HG03280 (cell line): ENCODE measurements around the gene THADA.

Experiments
- ATAC-seq: cut with Tn5 transposase; IDR thresholded peaks from one replicate; pipeline ENCODE4 v1.9.1; 2021; ENCODE audit warnings: mild to moderate bottlenecking, moderate library complexity; ENCODE audit not compliant: unreplicated experiment

The THADA gene

GRCh38 chr2:43329637-43330036 is 266.2 kb downstream of the THADA start:
- ATAC-seq, result no peak

DNA sequence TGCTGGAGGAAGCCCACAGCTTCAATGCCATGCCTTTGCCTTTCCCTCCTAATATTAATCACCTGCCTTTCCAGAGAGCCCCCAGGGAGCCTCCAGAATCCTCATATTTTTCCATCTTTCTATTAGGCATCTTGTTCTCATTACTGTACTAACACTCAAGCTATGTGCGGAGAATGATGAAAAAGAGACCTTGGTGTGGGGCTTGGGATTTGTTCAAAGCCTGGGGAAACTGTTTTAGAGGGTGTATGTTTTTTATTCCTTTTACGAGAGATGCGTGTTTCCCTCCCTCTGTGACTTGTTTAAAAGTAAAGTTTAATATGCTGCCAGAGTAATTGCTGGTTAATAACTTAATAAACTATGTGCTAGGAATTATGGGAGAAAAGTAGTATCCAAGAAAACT is 267.0 kb downstream of the THADA start:
- ATAC-seq, result no peak

GRCh38 chr2:43328133-43328532 is 267.7 kb downstream of the THADA start:
- ATAC-seq, result no peak

GRCh38 chr2:43327119-43327518 is 268.7 kb downstream of the THADA start:
- no peak for ATAC-seq

- no peak for ATAC-seq
Observed at GRCh38 chr2:43326101-43326825, 269.6 kb downstream of the THADA start.

DNA sequence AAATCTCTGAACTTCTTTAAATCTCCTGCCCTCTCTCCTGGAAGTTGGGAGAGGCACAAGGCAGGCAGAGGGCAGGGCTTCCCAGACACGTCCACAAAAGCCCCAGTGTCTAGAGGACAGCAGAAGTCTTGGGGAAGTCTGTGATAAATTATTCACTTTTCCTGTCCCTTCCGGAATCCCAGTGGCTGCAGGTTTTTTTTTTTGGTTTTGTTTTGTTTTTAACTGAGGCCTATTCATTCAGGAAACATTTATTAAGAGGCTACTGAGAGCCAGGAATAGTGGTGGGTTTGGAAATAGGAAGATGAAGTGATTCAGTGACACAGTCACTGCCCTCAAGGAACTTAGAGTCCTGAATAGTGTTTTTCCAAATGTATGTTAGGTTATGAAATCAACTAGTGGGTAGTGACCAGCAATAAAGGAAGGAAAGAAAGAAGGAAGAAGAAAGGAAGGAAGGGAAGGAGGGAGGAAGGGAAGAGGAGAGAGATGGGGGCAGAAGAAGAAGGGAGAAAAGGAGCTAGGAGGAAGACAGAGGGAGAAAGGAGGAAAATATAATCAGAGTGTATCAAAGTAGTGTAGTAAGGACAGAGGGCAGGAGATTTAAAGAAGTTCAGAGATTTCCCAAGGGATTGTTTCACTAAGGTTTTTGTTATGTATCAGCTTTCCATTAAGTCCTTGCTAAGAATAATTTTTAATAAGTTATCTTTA is 270.6 kb downstream of the THADA start:
- no peak for ATAC-seq

DNA sequence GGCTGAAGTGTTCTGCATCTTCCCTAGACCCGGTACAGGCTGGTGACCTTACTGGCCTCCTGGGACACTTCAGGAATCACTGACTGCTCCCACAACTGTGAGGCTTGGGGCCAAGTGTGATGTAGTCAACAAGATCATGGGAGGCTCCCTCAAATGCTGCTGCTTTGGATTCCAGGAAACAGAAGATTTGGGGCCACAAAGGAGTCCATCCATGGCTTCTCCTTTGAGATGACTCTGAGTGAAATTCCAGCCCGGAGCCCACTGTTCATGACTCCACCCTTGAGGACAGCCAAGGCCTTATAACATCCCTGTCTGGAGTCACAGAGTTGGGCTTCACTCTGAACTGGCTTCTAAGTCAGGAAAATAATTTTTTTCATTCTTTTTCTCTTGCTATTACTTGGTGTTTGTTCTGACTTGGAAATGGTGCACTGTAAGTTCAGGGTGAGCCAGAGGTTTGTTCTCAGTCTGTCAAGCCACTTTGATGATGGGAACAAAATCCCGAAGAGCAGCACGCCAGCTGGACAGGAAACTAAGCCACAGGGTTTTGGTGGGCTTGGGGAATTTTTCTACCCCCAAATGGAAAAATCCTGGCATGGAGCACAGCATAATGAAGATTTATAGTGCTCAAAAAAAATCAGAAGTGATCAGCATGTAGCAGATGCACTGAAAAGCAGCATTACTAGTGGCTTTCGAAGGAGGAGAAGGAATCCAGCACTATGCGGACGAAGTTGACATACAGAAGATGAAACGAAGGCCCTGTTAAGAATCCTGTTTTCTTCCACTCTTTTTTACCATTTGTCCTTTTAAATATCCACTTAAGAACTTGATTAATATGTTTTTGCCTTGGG is 271.4 kb downstream of the THADA start:
- ATAC-seq, result no peak

- no peak for ATAC-seq
Observed at GRCh38 chr2:43323857-43324256, 272.0 kb downstream of the THADA start.

DNA sequence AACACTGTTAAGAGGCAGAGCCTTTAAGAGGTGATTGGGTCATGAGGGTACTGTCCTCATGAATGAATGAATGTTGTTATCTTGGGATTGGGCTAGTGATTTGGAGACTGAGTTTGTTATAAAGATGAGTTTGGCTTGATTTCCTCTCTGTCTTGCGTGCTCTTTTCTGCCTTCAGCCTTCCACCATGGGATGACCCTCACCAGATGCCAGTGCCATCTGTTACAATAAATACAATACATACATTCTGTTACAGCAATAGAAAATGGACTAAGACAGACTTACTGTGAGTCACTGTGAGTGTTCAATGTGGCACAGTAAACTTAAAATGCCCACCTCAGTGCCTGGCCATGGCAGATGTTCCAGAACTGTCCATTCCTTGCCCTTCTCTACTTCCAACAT is 274.4 kb downstream of the THADA start:
- ATAC-seq, result no peak

DNA sequence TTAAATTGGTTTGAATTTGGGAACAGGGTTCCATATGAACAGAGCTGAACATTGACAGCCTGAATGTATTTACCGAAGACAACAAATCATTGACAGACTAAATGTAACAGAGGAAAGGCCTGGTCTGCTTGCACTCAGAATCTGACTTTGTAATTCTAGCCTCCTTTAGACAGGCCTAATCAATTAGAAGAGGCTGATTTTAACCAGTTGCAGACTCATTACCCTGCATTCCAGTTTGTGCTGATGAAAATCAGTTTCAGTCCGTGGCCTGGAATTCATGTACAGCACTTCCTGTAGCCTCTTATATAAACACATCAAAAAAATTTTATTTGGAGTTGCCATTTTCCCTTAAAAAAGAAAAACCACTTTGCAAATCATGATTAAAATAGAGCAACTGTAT is 276.3 kb downstream of the THADA start:
- no peak for ATAC-seq

DNA sequence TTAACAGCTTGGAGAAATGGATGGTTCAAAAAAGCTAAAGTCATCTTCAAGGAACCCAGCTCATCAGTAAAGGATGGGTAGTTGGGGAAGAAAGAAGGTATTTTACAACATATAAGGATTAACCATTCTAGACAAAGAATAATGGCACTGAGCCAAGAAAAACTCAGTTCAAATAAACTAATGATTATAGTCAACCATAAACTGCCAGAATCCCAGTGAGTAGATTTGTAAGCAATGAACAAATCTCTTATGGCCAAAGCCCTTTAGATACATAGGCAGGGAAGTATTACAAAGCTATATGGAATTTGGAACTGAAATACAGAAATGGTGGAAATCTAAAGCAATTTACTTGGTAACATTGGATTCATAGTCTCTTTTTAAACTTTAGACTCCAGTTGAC is 277.0 kb downstream of the THADA start:
- no peak for ATAC-seq

DNA sequence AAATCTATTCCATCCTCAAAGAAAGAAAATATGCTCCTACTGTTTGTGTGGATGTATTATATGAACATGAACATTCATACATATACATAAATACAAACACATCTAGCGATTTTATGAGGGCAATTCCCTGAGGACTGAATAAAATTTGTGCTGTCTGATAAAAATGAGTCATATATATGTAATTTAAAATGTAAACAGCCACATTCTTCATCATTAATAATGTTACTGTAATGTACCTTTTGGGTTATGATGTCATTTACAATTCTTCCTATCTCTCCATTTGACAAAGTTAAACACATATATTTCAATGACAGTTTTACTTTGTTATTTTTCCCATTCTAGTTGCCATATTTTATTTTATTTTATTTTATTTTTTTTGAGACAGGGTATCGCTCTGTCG is 278.2 kb downstream of the THADA start:
- ATAC-seq, result no peak

GRCh38 chr2:43317194-43317593 is 278.6 kb downstream of the THADA start:
- no peak for ATAC-seq

GRCh38 chr2:43315482-43315881 is 280.4 kb downstream of the THADA start:
- ATAC-seq, result no peak

- ATAC-seq, result no peak
Observed at GRCh38 chr2:43314299-43314927, 281.4 kb downstream of the THADA start.

DNA sequence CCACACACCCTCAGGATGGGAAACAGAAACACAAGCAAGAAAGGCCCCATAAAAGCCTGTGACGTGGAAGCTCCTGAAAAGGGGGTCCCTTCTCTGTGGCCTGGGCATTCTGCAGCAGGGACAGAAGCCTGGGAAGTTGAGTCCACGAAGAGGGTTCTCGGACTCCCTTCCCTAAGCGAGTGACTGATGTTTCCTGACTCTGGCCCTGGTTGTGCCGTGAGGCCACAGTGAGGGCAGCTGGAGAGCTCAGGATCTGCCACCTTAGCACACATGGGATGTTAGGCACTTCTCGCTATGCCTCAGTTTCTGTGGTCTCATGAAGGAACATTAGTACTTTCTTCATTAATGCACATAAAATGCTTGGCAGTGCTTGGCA is 282.2 kb downstream of the THADA start:
- ATAC-seq, result no peak

- no peak for ATAC-seq
Observed at GRCh38 chr2:43312755-43313641, 282.8 kb downstream of the THADA start.

DNA sequence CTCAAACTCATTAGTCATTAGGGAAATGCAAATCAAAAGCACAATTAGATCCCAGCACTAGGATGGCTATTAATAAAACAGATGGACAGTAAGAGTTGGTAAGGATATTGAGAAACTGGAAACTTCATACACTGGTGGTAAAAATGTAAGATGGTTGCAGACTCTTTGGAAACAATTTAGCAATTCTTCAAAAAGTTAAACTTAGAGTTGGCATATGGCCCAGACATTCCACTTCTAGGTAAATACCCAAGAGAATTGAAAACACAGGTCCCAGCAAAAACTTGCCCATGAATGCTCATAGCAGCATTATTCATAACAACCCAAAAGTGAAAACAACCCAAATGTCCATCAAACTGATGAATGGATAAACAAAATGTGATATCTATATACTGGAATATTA is 284.6 kb downstream of the THADA start:
- ATAC-seq, result no peak

DNA sequence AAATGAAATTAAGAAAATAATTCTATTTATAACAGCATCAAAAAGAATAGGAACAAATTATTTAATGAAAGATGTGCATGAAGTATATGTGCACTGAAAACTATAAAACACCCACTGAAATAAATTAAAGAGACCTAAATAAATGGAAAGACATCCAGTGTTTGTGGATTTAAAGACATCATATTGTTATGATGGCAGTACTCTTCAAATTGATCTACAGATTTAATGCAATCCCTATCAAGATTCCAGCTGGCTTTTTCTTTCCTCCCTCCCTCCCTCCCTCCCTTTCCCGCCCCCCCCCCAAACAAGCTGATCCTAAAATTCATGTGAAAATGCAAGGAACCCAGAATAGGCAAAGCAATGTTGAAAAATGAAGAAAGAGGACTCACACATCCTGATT is 285.9 kb downstream of the THADA start:
- ATAC-seq, result no peak

- no peak for ATAC-seq
Observed at GRCh38 chr2:43307973-43308372, 287.9 kb downstream of the THADA start.
